Body of pancreas (tissue), 4 donors: ENCODE data around the gene MTMR1.

Experiments used
- POLR2A ChIP-seq, 3 donors: fragments of 450-650 bp; IDR thresholded peaks; one replicate each; pipeline ENCODE4 v1.6.1; 2016; ENCODE audit warnings: antibody characterized with exemption in 3 of 3, mild to moderate bottlenecking in 2 of 3
- TF ChIP-seq, protein P1 (sequence below), 7 experiments: fragments of 450-650 bp in 4 of 7; fragments of 200-600 bp in 3 of 7; sonication (generic) in 3 of 7; IDR thresholded peaks; one replicate each; pipeline ENCODE4 v1.5.1; 2016 to 2019; ENCODE audit warnings: antibody characterized with exemption in 7 of 7

DNA sequence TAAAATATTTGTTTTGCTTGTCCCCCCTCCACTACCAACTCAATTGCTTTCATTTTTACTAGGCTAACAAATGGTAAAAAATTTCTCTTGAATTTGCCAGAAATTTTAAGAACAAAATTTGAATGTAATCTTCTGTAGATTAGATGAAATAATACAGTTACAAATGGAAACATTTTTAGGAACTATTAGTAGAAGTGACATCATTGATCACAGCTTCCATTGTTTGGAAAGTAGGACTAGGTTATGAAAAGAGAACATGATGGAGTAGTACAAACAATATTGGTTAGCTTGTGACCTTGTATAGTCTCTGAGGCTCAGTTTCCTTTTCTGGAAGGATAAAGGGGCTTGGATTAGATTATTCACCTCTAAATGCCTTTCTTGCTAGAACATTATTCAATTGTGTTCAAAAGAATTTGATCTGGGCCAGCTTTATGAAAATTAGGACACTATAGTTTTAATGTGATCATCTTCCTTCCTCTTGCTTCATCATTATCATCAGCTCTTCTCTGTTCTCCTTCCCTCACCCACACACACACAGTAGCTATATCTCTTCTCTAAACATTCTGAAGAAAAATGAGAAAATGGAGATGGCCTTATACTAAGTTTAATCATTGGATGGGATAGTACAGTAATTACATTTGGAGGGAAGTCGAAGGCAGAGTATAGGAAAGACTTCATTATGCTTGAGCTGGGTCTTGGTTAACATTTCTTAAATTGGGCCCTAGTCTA is 9.9 kb downstream of the MTMR1 start:
- TF ChIP-seq, protein P1, sequence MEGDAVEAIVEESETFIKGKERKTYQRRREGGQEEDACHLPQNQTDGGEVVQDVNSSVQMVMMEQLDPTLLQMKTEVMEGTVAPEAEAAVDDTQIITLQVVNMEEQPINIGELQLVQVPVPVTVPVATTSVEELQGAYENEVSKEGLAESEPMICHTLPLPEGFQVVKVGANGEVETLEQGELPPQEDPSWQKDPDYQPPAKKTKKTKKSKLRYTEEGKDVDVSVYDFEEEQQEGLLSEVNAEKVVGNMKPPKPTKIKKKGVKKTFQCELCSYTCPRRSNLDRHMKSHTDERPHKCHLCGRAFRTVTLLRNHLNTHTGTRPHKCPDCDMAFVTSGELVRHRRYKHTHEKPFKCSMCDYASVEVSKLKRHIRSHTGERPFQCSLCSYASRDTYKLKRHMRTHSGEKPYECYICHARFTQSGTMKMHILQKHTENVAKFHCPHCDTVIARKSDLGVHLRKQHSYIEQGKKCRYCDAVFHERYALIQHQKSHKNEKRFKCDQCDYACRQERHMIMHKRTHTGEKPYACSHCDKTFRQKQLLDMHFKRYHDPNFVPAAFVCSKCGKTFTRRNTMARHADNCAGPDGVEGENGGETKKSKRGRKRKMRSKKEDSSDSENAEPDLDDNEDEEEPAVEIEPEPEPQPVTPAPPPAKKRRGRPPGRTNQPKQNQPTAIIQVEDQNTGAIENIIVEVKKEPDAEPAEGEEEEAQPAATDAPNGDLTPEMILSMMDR (IDR thresholded peaks at IDR 0.05) = no peak
- TF ChIP-seq POLR2A (IDR thresholded peaks at IDR 0.05) = no peak
